Tibial nerve (tissue), 3 donors: Measurements from ENCODE around the gene SFTPA1.

Source experiments
- POLR2A ChIP-seq, 2 donors: fragments of 450-650 bp; IDR thresholded peaks; one replicate each; pipeline ENCODE4 v1.6.1; 2017; ENCODE audit warnings: antibody characterized with exemption in 2 of 2, mild to moderate bottlenecking in 2 of 2, moderate library complexity in 2 of 2
- TF ChIP-seq, protein P1 (sequence below), 5 experiments: fragments of 200-600 bp in 3 of 5; fragments of 450-650 bp in 2 of 5; sonication (generic) in 3 of 5; IDR thresholded peaks; one replicate each; pipeline ENCODE4 v1.5.1; 2016 to 2019; ENCODE audit warnings: antibody characterized with exemption in 5 of 5, mild to moderate bottlenecking in 3 of 5, moderate library complexity in 2 of 5

DNA sequence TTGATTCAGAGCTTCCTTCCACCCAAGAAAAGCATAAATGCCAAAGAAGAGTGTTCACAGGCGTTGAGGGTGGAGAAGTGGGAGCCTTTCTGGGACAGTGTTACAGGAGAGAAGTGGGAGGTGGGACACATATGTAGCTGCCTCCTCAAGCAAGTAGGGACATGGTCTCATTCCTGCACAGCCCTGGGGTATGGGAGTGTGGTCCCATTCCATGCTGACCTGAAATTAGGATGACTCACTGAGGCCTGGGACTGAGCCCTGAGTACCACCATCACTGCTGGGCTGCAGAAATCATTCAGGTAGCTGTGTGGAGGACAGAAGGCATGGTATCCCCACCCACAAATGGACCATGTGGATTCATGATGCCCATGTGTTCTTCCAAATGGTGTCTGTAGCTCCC, 17.4 kb upstream of the SFTPA1 start:
- no peak for TF ChIP-seq POLR2A (IDR thresholded peaks at IDR 0.05)
- TF ChIP-seq, protein P1, sequence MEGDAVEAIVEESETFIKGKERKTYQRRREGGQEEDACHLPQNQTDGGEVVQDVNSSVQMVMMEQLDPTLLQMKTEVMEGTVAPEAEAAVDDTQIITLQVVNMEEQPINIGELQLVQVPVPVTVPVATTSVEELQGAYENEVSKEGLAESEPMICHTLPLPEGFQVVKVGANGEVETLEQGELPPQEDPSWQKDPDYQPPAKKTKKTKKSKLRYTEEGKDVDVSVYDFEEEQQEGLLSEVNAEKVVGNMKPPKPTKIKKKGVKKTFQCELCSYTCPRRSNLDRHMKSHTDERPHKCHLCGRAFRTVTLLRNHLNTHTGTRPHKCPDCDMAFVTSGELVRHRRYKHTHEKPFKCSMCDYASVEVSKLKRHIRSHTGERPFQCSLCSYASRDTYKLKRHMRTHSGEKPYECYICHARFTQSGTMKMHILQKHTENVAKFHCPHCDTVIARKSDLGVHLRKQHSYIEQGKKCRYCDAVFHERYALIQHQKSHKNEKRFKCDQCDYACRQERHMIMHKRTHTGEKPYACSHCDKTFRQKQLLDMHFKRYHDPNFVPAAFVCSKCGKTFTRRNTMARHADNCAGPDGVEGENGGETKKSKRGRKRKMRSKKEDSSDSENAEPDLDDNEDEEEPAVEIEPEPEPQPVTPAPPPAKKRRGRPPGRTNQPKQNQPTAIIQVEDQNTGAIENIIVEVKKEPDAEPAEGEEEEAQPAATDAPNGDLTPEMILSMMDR (IDR thresholded peaks at IDR 0.05) = no peak
